Osteocyte (in vitro differentiated cells): ENCODE results near the gene DNPEP. TPM values are rescaled to one million over a fixed set of nuclear protein-coding genes. Genes with fewer than 3 reads are reported as not detected.

Experiments
- DNase-seq: peaks from one replicate; pipeline ENCODE4 v3.0.0; 2021; ENCODE audit warnings: mixed read lengths; ENCODE audit not compliant: unreplicated experiment; ENCODE audit errors: extremely low spot score
- H3K27ac Mint-ChIP-seq: one replicate; pipeline ENCODE4 v1.8.0; 2021; ENCODE audit warnings: mild to moderate bottlenecking, mixed read lengths; ENCODE audit not compliant: unreplicated experiment
- H3K27me3 Mint-ChIP-seq: one replicate; pipeline ENCODE4 v1.8.0; 2021; ENCODE audit warnings: mixed read lengths; ENCODE audit not compliant: unreplicated experiment
- H3K36me3 Mint-ChIP-seq: one replicate; pipeline ENCODE4 v1.8.0; 2021; ENCODE audit warnings: mixed read lengths; ENCODE audit not compliant: unreplicated experiment
- H3K4me1 Mint-ChIP-seq: one replicate; pipeline ENCODE4 v1.8.0; 2021; ENCODE audit warnings: mixed read lengths; ENCODE audit not compliant: unreplicated experiment
- H3K4me3 Mint-ChIP-seq: one replicate; pipeline ENCODE4 v1.8.0; 2021; ENCODE audit warnings: mild to moderate bottlenecking, moderate library complexity, mixed read lengths; ENCODE audit not compliant: unreplicated experiment
- H3K9me3 Mint-ChIP-seq: one replicate; pipeline ENCODE4 v1.8.0; 2021; ENCODE audit warnings: mixed read lengths; ENCODE audit not compliant: unreplicated experiment
- CTCF ChIP-seq: fragments of 200-600 bp; sonication (generic); IDR thresholded peaks from 2 replicates; pipeline ENCODE4 v1.5.0; 2021; ENCODE audit warnings: antibody characterized with exemption, mild to moderate bottlenecking, moderate library complexity
- long read RNA-seq: library from polyadenylated mRNA; unstranded; transcript quantifications from one replicate; pipeline ENCODE4 v2.0.0, GENCODE V29; 2021
- total RNA-seq: library from RNA; stranded (reverse); gene quantifications from 2 replicates; pipeline ENCODE4 v1.2.1, GENCODE V29; 2021

The DNPEP gene
- 58.1 and 73.2 TPM in 2 replicates for total RNA-seq
- long read RNA-seq, transcript DNPEP-201 (15 exons, 2,425 nt): major isoform, 41 of 72 reads
- long read RNA-seq, transcript DNPEP-217 (15 exons, 2,408 nt): minor isoform, 5 of 72 reads
- long read RNA-seq, transcript DNPEP-203 (15 exons, 1,657 nt): minor isoform, 9 of 72 reads
- long read RNA-seq, partial matches to known transcripts: 8 of 72 reads
- long read RNA-seq, other reads (novel, unspliced or antisense): 8 of 72 reads

DNA sequence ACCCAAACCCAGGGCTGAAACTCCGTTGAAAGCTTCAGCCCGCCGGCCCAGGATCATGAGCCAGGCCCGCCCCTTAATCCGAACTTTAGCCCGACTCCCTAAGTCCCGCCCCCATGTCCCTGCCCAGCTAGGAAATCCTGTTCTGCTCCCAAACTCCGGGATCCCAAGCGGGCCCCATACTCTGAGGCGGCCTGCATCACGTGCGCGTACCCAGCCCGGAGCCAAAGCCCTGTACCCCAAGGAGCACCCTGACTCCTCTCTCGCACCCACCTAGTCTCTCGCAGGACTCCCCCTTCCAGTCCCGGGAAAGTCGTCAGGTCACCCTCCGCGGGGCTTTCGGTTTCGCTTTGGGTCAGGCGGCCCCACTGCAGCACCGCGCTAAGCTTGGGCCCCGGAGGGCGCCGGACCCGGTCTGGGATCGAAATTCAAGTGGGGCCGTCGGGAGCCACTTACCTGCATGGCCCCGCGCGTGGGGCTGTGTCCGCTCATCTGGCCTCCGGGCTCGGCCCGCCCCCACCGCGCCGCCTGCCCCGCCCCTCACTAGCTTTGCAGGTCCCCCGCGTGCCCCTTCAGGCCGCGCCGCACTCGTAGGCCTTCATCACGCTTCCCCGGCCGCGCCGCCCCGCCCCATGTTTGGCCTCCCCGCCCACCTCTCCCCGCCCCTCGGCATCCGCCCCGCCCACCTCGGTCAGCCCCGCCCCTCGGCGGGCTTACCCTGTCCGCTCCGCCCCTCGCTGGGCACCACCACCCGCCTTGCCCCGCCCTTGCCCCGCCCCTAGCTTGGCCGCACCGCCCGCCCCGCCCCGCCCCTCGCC is at the start of gene DNPEP:
TSS of gene DNPEP (minus strand) at position 607 of the 815 bp plus-strand sequence. CDS start at position 489, 118 bp downstream.
- TF ChIP-seq CTCF: no peak
- Mint-ChIP-seq H3K27ac (peak within 1 kb of the TSS; percentile 95), H3K4me3 (peak within 1 kb of the TSS; percentile 90), H3K4me1 (peaks cover 12% of the 10 kb centered on the region), H3K36me3 (peaks cover 17% of the 10 kb centered on the region), H3K9me3 (no peaks in the 10 kb centered on the region), H3K27me3 (no peaks in the 10 kb centered on the region)
- peak; percentile 99 for DNase-seq

- DNase-seq: no peak
- no peaks in the 10 kb centered on the region for H3K36me3 Mint-ChIP-seq
- H3K27ac Mint-ChIP-seq: no peak overlapping the region
- no peak overlapping the region for H3K4me3 Mint-ChIP-seq
- TF ChIP-seq CTCF: no peak
- H3K9me3 Mint-ChIP-seq: no peaks in the 10 kb centered on the region
- H3K4me1 Mint-ChIP-seq: peaks cover 9% of the 10 kb centered on the region
- no peaks in the 10 kb centered on the region for H3K27me3 Mint-ChIP-seq
These were observed 49.4 kb upstream of the DNPEP start for GRCh38 chr2:219437141-219437540.

GRCh38 chr2:219436491-219436890 is 48.8 kb upstream of the DNPEP start:
- TF ChIP-seq CTCF: no peak
- no peak for DNase-seq
- no peak overlapping the region for H3K27ac Mint-ChIP-seq
- H3K4me3 Mint-ChIP-seq: no peak overlapping the region
- H3K9me3 Mint-ChIP-seq: no peaks in the 10 kb centered on the region
- H3K4me1 Mint-ChIP-seq: peaks cover 8% of the 10 kb centered on the region
- H3K27me3 Mint-ChIP-seq: no peaks in the 10 kb centered on the region
- H3K36me3 Mint-ChIP-seq: no peaks in the 10 kb centered on the region

- no peak for TF ChIP-seq CTCF
- H3K4me3 Mint-ChIP-seq: no peak overlapping the region
These were observed 48.0 kb upstream of the DNPEP start for GRCh38 chr2:219435701-219436100.

More at GRCh38 chr2:219435701-219436100, 48.0 kb upstream of the DNPEP start:
- Mint-ChIP-seq H3K9me3 (no peaks in the 10 kb centered on the region), H3K27me3 (no peaks in the 10 kb centered on the region), H3K4me1 (peaks cover 2% of the 10 kb centered on the region), H3K27ac (no peak overlapping the region), H3K36me3 (no peaks in the 10 kb centered on the region)
- no peak for DNase-seq
